HG03575 (cell line): Measurements from ENCODE around the gene MRGPRF.

Experiments used
- ATAC-seq: cut with Tn5 transposase; IDR thresholded peaks from one replicate; pipeline ENCODE4 v1.9.1; 2021; ENCODE audit not compliant: unreplicated experiment, insufficient number of reproducible peaks, low FRiP score; ENCODE audit errors: extremely low read depth

Gene MRGPRF

DNA sequence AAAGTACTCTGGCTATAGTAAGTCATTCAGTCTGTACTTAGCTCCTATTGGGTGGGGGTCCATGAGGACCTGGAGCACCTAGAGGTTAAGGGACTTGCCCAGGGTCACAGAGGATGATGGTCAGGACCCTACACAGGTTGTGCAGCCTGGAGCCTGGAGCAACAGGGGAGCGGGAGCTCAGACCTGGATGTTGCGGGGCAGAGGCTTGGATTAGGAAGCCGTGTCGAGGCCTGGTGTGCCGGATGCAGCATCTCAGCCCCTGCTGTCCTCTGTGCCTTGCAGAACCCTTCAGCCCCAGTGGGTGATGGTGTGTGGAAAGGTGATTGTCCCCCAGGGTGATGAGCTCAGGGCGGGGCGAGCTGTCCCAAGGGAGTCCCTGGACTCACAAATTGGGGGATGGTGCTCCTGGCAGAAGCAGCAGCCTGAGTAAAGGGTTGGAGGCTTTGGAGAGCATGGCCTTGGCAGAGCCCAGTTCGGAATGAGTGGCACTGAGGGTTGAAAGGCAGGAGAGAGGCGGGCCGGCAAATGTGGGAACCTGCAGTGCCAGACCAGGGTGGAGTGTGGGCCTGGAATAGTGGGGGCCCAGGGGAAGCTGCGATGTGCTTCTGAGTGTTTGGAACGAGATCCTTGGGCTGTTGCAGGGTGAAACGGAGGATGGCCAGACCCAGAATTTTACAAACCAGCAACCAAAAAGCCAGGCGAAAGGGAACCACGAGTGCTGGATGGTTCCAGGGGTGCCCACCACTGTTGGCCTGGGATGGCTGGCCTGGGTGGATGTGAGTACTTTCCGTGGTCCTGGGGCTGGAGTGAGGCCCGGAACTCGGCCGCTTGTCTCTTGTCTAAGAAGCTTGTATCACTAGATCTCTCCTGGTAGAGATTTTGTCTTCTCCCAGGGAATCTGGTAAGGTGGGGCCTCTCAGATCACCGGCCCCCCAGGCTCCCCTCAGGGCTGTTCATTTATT, 38.6 kb upstream of the MRGPRF start:
- no peak for ATAC-seq

DNA sequence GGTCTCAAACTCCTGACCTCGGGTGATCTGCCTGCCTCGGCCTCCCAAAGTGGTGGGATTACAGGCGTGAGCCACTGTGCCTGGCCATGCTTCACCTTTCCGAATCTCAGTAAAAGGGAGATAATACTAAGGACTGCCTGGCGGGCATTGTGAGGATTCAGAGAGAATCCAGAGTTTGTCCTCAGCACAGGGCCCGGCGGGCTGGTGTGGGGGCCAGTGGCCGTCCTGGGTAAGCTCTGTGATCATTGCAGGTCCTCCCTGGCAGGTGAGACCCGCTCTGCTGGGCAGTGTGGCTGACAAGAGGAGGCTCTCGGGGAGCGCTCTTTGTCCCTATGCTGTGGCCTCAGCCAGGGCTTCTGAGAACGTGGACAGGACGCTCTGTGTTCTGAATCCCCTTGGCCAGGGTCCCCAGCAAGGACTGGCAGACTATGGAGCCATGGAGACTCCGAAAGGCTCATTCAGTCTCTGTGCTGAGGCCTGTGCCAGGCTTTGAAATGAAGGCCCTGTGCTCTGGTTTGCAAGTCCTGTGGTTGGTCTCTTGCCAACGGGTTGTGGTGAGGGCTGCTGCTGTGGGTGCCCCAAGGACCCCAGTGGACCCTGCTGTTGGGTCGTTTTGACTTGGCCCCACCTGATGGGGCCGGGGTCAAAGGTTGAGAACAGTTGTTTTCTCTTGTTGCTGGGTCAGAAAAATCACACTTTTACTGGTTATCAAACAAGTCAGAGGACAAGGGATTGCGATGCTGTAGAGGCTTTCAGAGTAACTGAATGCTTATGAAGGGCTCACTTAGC, 37.7 kb upstream of the MRGPRF start:
- no peak for ATAC-seq

DNA sequence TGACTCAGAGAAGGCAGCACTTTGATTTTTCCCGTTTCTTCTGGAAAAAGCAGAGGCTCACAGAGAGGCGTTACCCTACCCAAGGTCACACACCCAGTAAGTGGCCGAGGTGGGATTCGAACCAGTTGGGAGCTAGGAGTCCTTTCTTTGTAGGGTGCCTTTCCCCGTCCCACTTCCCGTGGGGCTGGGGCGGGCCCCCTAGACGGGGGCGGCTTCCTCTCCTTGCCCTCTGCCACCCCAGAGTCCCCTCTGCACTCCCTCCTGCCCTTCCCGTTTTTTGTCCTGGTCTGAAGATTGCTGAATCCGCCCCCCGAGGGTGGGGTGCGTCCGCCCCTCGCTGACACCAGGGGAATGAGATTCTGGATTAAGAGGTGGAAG, 36.4 kb upstream of the MRGPRF start:
- ATAC-seq: no peak

DNA sequence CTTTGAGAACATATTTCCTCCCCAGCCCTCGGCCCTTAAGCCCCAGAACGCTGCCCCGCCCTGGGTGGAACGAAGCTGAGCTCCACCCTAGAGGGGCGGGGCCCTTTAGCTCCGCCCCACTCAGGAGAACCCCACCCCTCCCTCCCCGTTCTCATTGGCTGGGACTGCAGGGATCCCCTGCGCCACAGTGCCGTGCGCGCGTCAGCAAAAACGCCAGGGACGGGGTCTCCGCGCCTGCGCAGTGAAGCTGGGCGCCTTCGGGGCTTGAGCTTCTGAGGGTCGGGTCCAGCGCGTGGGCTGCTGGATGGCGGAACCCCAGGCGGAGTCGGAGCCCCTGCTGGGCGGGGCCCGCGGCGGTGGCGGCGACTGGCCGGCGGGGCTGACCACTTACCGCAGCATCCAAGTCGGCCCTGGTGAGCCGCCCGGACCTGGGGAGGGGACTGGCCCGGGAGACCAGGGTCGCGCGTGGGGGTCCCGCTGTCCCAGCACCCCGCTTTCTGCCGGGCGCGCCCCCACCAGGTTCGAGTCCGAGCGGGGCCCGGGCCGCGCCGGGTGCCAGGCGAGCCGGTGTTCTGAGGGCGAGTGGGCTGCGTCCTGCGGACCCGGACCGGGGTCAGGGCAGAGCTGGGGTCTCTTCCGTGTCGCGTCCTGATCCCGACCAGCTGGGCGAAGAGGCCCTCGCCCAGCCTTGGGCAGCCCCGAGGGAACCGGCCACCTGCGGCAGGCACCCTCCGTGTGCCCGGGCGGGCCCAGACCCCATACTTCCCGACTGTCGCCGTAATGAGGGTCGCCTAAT, 35.8 kb upstream of the MRGPRF start, which contains the start of gene TPCN2:
TSS of gene TPCN2 (plus strand) at position 239 of the 796 bp plus-strand sequence. CDS start at position 305, 66 bp downstream.
- ATAC-seq: peak; percentile 38

DNA sequence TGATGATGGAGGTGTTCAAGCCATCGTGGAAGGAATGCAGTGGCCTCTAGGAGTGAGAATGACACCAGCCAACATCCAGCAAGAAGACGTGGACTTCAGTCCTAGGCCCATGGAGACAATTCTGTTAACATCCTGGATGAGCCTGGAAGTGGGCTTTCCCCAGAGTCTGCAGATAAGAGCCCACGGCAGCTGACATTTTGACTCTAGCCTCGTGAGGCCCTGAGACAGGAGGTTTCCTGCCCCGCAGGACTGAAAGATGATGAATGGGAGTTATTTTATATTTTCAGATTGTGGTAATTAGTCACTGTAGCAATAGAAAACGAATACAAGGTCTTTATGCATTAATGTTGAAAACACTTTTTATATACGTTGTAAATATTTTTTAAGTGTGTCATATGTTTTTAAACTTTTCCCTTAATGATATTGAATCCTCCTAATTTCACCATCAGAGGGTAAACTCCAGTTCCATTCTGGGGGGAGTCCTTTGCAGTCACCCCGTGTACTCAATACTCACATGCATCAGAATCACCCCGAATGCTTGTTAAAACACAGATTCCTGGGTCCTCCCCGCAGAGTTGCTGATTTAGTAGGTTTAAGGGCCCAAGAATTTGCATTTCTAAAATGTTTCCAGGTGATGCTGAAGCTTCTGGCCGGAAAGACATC, 35.1 kb upstream of the MRGPRF start:
- no peak for ATAC-seq

DNA sequence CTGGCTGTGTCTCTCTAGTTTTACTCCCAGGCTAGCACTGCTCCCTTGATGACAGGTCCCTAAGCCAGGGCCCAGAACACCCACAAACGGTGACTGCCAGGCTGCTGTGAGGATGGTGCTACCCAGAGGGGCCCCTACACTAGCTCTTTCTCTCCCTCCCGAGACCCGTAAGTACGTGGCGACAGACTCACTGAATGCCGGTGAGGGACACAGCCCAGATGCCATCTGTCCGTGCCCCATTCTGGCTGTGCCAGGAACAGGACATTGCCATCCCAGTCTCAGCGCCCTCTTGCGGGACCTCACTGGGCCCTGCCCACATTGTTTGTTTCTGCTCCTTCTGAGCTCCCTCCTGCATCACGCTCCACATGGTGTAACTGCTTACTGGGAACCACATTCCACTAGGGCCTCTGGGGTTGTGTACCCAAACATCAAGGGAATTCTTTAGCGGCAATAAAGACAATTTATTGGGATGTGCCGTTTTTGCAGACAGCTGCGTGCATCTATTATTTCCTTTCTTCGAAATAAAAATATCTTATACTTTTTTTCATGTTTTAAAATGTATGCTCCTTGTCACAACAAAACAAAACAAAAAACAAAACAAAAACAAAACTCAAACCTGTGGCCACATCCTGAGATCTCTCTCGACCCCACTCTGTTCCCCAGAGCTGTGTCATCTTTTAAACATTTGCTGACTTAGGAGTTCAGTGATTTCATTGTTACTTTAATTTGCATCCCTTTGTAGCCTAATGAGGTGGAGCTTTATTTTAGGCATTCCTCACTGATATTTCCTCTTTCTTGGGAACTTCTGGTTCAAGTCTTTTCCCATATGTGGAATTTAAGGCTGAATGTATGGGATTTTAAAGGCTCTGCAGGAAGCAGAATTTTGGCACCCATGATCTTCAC, 31.3 kb upstream of the MRGPRF start:
- ATAC-seq: no peak

DNA sequence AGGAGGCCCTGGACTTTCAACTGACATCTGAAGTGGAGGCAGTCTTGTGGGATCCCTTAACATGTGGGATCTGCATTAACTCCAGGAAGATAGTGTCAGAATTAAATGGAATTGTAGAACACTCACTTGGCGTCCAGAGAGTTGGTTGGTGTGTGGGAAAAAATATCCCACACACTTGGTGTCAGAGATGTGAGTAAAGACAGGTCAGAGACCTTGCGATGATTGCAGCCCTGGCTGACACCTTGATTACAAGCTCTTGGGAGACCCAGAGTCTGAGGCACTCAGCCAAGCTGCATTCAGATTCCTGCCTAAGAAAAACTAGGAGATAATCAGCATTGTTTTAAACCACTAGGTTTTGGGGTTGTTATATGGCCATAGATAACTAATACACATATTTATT, 28.5 kb upstream of the MRGPRF start:
- ATAC-seq: no peak

DNA sequence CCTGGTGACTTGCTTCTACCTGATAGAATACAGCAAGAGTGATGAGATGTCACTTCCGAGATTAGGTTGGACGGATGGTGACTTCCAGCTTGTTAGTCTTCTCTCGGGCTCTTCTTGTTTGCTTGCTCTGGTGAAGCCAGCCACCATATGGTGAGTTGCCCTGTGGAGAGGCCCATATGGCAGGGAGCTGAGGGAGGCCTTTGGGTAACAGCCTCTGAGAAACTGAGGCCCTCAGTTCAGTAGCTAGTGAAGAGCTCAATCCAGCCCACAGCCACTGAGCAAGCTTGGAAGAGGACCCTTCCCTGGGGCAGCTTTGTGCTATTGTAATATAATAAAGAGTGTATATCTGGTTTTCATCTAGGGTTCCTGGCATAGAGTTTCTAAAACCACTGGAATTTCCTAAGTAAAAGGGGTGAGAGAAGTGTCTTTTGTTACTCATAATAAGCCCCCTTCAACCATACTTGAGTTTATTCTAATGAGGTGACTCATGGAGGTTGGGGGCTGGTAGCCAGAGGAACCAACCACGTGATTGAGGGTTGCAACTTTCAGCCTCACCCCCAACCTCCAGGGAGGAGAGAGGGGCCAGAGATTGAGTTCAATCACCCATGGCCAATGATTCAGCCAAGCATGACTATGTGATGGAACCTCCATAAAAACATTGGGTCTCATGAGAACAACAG, 27.7 kb upstream of the MRGPRF start:
- ATAC-seq: no peak

DNA sequence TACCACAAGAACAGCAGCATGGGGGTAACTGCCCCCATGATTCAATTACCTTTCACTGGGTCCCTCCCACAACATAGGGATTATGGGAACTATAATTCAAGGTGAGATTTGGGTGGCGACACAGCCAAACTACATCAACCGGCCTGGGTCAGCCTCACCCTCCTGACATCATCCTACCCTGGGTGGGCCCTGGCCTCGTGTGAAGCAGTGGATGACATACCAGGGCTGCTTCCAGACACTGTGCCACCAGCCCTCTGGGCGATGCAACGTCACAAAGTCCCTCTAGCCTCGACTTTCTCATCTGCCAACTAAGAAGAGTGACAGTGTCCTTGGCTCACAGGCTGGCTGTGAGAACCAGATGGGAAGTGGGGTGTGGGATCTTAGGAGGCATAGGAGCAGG, 27.0 kb upstream of the MRGPRF start:
- ATAC-seq: no peak

DNA sequence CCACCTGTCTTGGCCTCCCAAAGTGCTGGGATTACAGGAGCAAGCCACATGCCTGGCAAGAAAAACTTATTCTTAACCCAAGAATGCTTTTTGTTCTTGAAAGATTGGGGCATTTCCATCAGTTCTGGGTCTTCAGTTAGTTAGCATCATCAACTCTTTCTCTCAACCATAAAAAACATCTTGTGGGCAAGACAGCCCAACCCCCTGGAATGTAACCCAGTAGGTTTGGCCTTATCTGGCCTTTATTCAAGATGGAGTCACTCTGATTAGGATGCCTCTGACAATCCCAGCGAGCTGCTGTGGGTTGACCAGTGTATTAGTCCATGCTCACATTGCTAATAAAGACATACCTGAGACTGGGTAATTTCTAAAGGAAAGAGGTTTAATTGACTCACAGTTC, 26.5 kb upstream of the MRGPRF start:
- no peak for ATAC-seq

DNA sequence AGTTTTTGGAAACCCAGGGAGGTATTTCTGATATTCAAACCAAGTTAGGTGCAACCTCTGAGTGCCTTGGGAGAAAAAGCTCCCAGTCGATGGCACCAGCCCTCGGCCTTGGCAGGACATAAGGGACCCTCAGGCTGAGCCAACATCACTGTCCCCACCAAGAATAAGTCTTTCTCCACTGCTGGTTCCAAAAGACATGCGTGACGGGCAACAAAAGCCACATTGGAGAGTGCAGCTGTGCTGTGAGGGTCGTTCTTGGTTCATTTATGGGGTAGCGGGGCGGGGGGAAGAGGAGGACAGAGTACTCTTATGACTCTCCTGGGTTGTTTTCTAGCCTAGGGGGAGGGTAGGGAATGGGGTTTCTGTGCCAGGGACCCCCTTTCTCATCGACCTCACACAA, 24.5 kb upstream of the MRGPRF start:
- no peak for ATAC-seq

DNA sequence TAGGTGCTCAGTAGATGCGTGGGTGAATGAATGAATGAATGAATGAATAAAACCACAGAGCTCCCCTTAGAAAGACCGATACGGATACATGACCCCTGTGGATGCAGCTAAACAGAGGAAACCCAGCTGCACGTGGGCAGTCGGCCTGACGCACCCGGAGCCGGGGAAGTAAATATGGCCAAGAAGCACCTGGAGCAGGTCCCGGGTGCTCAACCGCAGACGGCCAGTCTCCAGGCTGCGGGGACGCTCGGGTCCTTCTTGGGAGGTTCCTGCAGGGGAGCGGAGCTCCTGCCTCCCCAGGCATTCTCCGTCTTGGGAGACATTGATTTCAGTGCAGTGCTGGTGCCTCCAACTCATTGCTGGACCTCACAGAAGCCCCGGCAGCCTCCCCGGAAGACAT, 24.0 kb upstream of the MRGPRF start:
- no peak for ATAC-seq

DNA sequence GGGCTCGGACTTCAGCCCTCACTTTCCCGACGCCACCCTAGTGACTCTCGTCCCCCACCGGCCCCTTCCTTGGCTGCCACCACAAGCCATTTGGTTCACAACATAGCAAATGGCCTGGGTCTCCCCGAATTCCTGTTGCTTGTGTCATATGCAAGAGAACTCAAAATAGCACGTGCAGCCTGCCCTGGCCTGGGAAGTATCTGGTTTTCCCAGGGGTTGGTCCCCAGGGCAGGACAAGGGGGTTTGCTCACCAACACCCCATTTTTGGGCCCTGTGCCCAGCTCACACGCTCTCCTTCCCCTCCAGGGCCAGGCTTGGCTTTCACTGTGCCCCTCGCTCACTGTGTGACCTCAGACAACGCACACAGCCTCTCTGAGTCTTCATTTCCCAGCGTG, 22.9 kb upstream of the MRGPRF start:
- ATAC-seq: no peak

DNA sequence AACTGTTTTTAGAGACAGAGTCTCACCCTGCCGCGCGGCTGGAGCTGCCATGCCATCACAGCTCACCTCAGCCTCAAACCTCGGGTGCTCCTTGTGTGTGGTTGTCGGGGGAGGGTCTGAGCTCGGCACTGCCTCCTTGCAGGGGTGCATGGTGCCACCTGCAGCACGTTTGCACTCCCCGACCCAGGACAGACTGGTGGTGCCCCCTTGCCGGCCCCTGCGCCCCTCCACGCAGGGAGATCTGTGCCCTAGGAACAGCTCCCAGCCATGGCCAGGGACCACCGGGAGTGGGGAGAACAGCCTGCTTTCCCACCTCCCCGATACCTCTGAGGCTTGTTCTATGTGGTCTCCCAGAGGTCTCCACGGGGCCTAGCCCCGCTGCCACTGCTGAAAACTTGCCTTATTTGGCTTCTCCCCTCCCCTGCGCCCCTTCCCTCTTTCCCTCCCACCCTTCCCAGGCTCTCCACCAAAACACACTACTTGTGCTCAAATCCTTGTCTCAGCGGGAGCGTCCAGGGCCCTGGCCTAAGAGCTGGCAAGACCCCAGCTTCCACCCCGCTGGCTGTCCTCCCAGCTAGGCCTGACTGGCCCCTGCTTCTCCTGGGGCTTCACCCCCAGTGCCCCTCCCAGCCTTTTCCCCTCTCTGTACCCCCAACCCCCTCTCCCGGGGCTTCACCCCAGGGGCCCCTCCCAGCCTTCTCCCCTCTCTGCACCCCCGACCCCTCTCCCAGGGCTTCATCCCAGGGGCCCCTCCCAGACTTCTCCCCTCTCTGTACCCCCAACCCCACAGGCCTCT, 22.3 kb upstream of the MRGPRF start:
- no peak for ATAC-seq

DNA sequence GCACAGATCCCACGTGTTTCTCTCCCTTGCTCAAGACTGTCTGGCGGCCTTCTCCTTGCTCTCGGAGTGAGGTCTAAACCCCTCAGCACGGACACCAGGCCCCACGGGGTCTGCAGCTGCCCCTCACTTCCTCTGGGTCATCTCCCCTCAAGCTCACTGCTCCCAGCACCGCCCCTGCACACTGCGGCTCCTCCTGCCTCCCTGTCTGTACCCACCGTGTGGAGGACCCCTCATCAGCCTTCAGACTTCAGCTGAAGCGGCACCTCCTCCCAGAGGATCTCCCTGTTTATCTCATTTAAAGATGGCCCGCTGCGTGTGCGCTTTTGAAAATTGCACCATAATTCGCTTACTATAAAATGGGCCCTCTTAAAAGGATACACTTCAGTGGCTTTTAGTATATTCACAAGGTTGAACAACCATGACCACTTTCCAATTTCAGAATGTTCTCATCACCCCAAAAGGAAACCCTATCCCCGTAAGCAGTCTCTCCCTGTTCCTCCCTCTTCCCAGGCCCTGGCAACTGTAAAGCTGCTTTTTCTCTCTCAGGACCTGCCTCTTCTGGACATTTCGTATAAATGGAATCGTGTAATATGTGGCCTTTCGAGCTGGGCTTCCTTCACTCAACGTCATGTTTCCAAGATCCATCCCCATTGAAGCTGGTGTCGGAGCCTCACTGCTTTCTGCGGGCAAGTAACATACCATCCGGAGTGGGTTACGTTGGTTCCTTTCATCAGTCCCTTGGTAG, 21.2 kb upstream of the MRGPRF start:
- no peak for ATAC-seq

DNA sequence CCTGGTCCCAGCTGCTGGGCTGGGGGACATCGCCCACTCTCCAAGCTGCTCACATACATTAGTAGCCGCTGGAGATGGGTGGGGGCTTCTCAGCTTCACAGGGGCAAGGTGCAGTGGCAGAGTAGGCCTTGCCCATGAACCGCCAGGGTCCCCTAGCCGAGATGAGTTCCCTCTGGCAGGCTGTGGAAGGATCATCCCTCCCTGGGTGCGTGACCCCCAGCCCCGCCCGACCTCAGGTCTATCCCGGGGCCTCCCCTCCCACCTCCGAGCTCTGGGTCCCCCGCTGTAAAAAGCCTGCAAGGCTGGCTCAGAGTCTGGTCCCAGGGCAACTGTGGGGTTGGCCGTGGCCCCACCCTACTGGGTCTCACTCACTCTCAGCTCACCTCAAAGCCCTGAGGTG, 20.4 kb upstream of the MRGPRF start:
- no peak for ATAC-seq
